HL-60 (cell line): ENCODE results near the gene CFAP299.

Experiments used
- DNase-seq, 2 experiments: peaks; one replicate each; pipeline ENCODE4 v3.0.0-alpha.2; 2010 to 2020; ENCODE audit warnings: low read depth in 1 of 2, low spot score in 1 of 2
- H3K27ac ChIP-seq: fragments of 250-450 bp; sonication (Bioruptor Pico); replicated peaks from 2 replicates; pipeline ENCODE4 v1.5.1; 2020; ENCODE audit warnings: mild to moderate bottlenecking, moderate library complexity
- H3K27me3 ChIP-seq: fragments of 250-450 bp; sonication (Bioruptor Pico); 2 replicates; pipeline ENCODE4 v1.5.1; 2021; ENCODE audit warnings: mild to moderate bottlenecking, moderate library complexity; ENCODE audit not compliant: insufficient read depth, poor library complexity, severe bottlenecking
- H3K4me3 ChIP-seq: replicated peaks from 2 replicates; pipeline ENCODE4 v1.5.1; 2011; ENCODE audit warnings: mild to moderate bottlenecking, control low read depth, low read length; ENCODE audit not compliant: insufficient read depth
- CTCF ChIP-seq: IDR thresholded peaks from one replicate; pipeline ENCODE4 v1.5.1; 2011; ENCODE audit warnings: low read length, control low read depth, inconsistent platforms; ENCODE audit not compliant: insufficient read depth
- GABPA ChIP-seq: IDR thresholded peaks from 2 replicates; pipeline ENCODE4 v1.6.1; 2012; ENCODE audit warnings: low read depth
- POLR2AphosphoS5 ChIP-seq: IDR thresholded peaks from 2 replicates; pipeline ENCODE4 v1.6.1; 2012; ENCODE audit warnings: low read depth
- REST ChIP-seq: IDR thresholded peaks from 2 replicates; pipeline ENCODE4 v1.6.1; 2012; ENCODE audit warnings: low read depth; ENCODE audit not compliant: insufficient replicate concordance
- SPI1 ChIP-seq: IDR thresholded peaks from 2 replicates; pipeline ENCODE4 v1.6.1; 2012; ENCODE audit warnings: low read depth, mild to moderate bottlenecking, borderline replicate concordance

Gene CFAP299

GRCh38 chr4:80305466-80305865, 30.1 kb upstream of the CFAP299 start:
- no peak for DNase-seq
- Histone ChIP-seq H3K27ac (no peak overlapping the region), H3K4me3 (no peak overlapping the region), H3K27me3 (no peaks in the 10 kb centered on the region)
- TF ChIP-seq REST (no peak), CTCF (no peak), POLR2AphosphoS5 (no peak), GABPA (no peak), SPI1 (no peak)

- Histone ChIP-seq H3K27ac (no peak overlapping the region), H3K4me3 (no peak overlapping the region), H3K27me3 (no peaks in the 10 kb centered on the region)
- no peak for DNase-seq
- TF ChIP-seq POLR2AphosphoS5 (no peak), SPI1 (no peak), GABPA (no peak), REST (no peak), CTCF (no peak)
Measured at GRCh38 chr4:80306260-80306659, 29.3 kb upstream of the CFAP299 start.

- no peak overlapping the region for H3K27ac ChIP-seq
- DNase-seq, result no peak
- TF ChIP-seq POLR2AphosphoS5, result no peak
- no peak for TF ChIP-seq CTCF
- no peak for TF ChIP-seq REST
- no peak for TF ChIP-seq GABPA
- H3K27me3 ChIP-seq, result no peaks in the 10 kb centered on the region
- H3K4me3 ChIP-seq, result no peak overlapping the region
Measured at GRCh38 chr4:80307183-80307735, 28.3 kb upstream of the CFAP299 start.
